GM23338 (cell line): ENCODE results near the gene TNFRSF6B. TPM values are rescaled to one million over a fixed set of nuclear protein-coding genes. Genes with fewer than 3 reads are reported as not detected.

Source experiments
- ATAC-seq: fragments of 200-7000 bp; cut with Tn5 transposase; 3 replicates; pipeline ENCODE4 v1.9.1; 2020
- DNase-seq: peaks from one replicate; pipeline ENCODE4 v3.0.0-alpha.2; 2015; ENCODE audit warnings: low spot score
- H2AFZ ChIP-seq: fragments of 200-600 bp; sonication (generic); 2 replicates; pipeline ENCODE4 v1.8.0; 2016; ENCODE audit warnings: antibody characterized with exemption, mild to moderate bottlenecking, moderate library complexity
- H3F3A ChIP-seq: fragments of 200-600 bp; sonication (generic); replicated peaks from 2 replicates; pipeline ENCODE4 v1.8.0; 2017; ENCODE audit warnings: antibody characterized with exemption, mixed run types, low read depth
- H3K27ac ChIP-seq: fragments of 200-600 bp; sonication (generic); 2 replicates; pipeline ENCODE4 v1.6.1; 2016; ENCODE audit warnings: low read depth
- H3K27me3 ChIP-seq: fragments of 200-600 bp; sonication (generic); 2 replicates; pipeline ENCODE4 v1.8.0; 2016; ENCODE audit warnings: mild to moderate bottlenecking, mixed run types, moderate library complexity; ENCODE audit not compliant: insufficient read depth
- H3K36me3 ChIP-seq: fragments of 200-600 bp; sonication (generic); 2 replicates; pipeline ENCODE4 v1.8.0; 2016; ENCODE audit warnings: mild to moderate bottlenecking; ENCODE audit not compliant: insufficient read depth
- H3K4me1 ChIP-seq: fragments of 200-600 bp; sonication (generic); 2 replicates; pipeline ENCODE4 v1.8.0; 2016; ENCODE audit warnings: mild to moderate bottlenecking, moderate library complexity; ENCODE audit not compliant: insufficient read depth
- H3K4me2 ChIP-seq: fragments of 200-600 bp; sonication (generic); 2 replicates; pipeline ENCODE4 v1.7.1; 2017; ENCODE audit warnings: mixed run types
- H3K4me3 ChIP-seq: fragments of 200-600 bp; sonication (generic); 2 replicates; pipeline ENCODE4 v1.6.1; 2016; ENCODE audit warnings: mixed run types
- H3K79me2 ChIP-seq: fragments of 200-600 bp; sonication (generic); replicated peaks from 2 replicates; pipeline ENCODE4 v1.8.0; 2017; ENCODE audit warnings: mild to moderate bottlenecking; ENCODE audit not compliant: insufficient read depth
- H3K9me2 ChIP-seq: fragments of 200-600 bp; sonication (generic); 2 replicates; pipeline ENCODE4 v1.8.0; 2017; ENCODE audit not compliant: insufficient read depth
- H4K20me1 ChIP-seq: fragments of 200-600 bp; sonication (generic); replicated peaks from 2 replicates; pipeline ENCODE4 v1.8.0; 2017; ENCODE audit warnings: mild to moderate bottlenecking; ENCODE audit not compliant: insufficient read depth
- H3K27ac Mint-ChIP-seq: 2 replicates; pipeline ENCODE4 v1.8.0; 2020; ENCODE audit warnings: inconsistent platforms, mild to moderate bottlenecking, moderate library complexity, mixed read lengths
- H3K27me3 Mint-ChIP-seq: 3 replicates; pipeline ENCODE4 v1.8.0; 2022; ENCODE audit warnings: low read depth, mild to moderate bottlenecking, moderate library complexity, mixed read lengths, inconsistent platforms; ENCODE audit not compliant: insufficient read depth, poor library complexity
- H3K36me3 Mint-ChIP-seq: 3 replicates; pipeline ENCODE4 v1.8.0; 2021; ENCODE audit warnings: low read depth, mild to moderate bottlenecking, inconsistent platforms, moderate library complexity, mixed read lengths
- H3K4me1 Mint-ChIP-seq: 3 replicates; pipeline ENCODE4 v1.8.0; 2020; ENCODE audit warnings: mild to moderate bottlenecking, inconsistent platforms, mixed read lengths
- H3K4me3 Mint-ChIP-seq: 3 replicates; pipeline ENCODE4 v1.8.0; 2021; ENCODE audit warnings: moderate library complexity, mild to moderate bottlenecking, inconsistent platforms, mixed read lengths
- H3K9me3 Mint-ChIP-seq: 3 replicates; pipeline ENCODE4 v1.8.0; 2020; ENCODE audit warnings: moderate library complexity, mild to moderate bottlenecking, inconsistent platforms, mixed read lengths
- CTCF ChIP-seq, 2 experiments: fragments of 200-600 bp in 1 of 2; sonication (generic) in 1 of 2; conservative IDR thresholded peaks; 2 replicates each; pipeline versions ENCODE4 v1.5.1 to v1.6.1; 2016 to 2017; ENCODE audit warnings: antibody characterized with exemption in 2 of 2, low read depth in 2 of 2, mild to moderate bottlenecking in 2 of 2, moderate library complexity in 1 of 2
- ETS1 ChIP-seq: IDR thresholded peaks from 2 replicates; pipeline ENCODE4 v1.6.1; 2016; ENCODE audit warnings: antibody characterized with exemption
- EZH2 ChIP-seq: fragments of 200-600 bp; sonication (generic); IDR thresholded peaks from one replicate; pipeline ENCODE4 v1.8.0; 2017; ENCODE audit warnings: antibody characterized with exemption, mild to moderate bottlenecking, low read depth; ENCODE audit not compliant: unreplicated experiment
- JUNB ChIP-seq: IDR thresholded peaks from one replicate; pipeline ENCODE4 v1.6.1; 2016; ENCODE audit warnings: antibody characterized with exemption; ENCODE audit not compliant: unreplicated experiment
- NANOG ChIP-seq: IDR thresholded peaks from 2 replicates; pipeline ENCODE4 v1.6.1; 2016; ENCODE audit warnings: antibody characterized with exemption, borderline replicate concordance
- STAT1 ChIP-seq: IDR thresholded peaks from one replicate; pipeline ENCODE4 v1.6.1; 2016; ENCODE audit warnings: antibody characterized with exemption; ENCODE audit not compliant: unreplicated experiment
- ZNF114 ChIP-seq: fragments of 250-450 bp; sonication (Bioruptor Pico); IDR thresholded peaks from 2 replicates; pipeline ENCODE4 v1.5.0; 2020; ENCODE audit warnings: mild to moderate bottlenecking, moderate library complexity
- ZNF331 ChIP-seq: fragments of 250-450 bp; sonication (Bioruptor Pico); IDR thresholded peaks from 2 replicates; pipeline ENCODE4 v1.5.0; 2020; ENCODE audit warnings: low read depth, mild to moderate bottlenecking, moderate library complexity
- ZNF462 ChIP-seq: fragments of 250-450 bp; sonication (Bioruptor Pico); IDR thresholded peaks from 2 replicates; pipeline ENCODE4 v1.5.0; 2020; ENCODE audit warnings: mild to moderate bottlenecking, moderate library complexity
- polyA plus RNA-seq: library from polyadenylated mRNA; unstranded; fragments of >200 nt; fragmentation: Nextera tagmentation; extraction: Ambion mirVana; gene quantifications from 2 replicates; pipeline ENCODE4 v1.2.1, GENCODE V29; 2016
- total RNA-seq: library from RNA; depleted of rRNA; stranded (reverse); fragments of >200 nt; shearing (Covaris generic); gene quantifications from 2 replicates; pipeline ENCODE4 v1.2.3, GENCODE V29; 2014

Gene TNFRSF6B
- total and polyA plus RNA-seq, 2 experiments from 2014 or later = 0.28 TPM; not detected in 1

GRCh38 chr20:63655249-63655648 is 41.2 kb upstream of the TNFRSF6B start (continued):
- TF ChIP-seq CTCF (conservative IDR thresholded peaks at IDR 0.05; ENCODE audit: low read depth in 2 of 2) (no peak), ZNF331 (CRISPR knock-in tag) (no peak), JUNB (no peak), ZNF114 (CRISPR knock-in tag) (no peak), EZH2 (no peak), NANOG (no peak)

GRCh38 chr20:63656451-63656850 is 40.0 kb upstream of the TNFRSF6B start:
- Histone ChIP-seq H3F3A (peaks cover 10% of the 10 kb centered on the region), H3K27me3 (no peaks in the 10 kb centered on the region), H3K4me3 (no peak overlapping the region), H3K79me2 (peaks cover 8% of the 10 kb centered on the region), H3K36me3 (no peaks in the 10 kb centered on the region), H3K4me1 (peaks cover 19% of the 10 kb centered on the region), H3K27ac (no peak overlapping the region), H2AFZ (no peak overlapping the region), H3K9me2 (no peaks in the 10 kb centered on the region), H4K20me1 (no peaks in the 10 kb centered on the region; the same call in 1 of the 2 replicates), H3K4me2 (no peak overlapping the region)
- H3K36me3 Mint-ChIP-seq = peaks cover 14% of the 10 kb centered on the region; the same call in 2 of the 3 replicates
- peaks cover 10% of the 10 kb centered on the region for H3K27me3 Mint-ChIP-seq
- DNase-seq (no peak), ATAC-seq (no peak)
- no peak overlapping the region for H3K4me3 Mint-ChIP-seq
- H3K4me1 Mint-ChIP-seq = peaks cover 35% of the 10 kb centered on the region
- H3K9me3 Mint-ChIP-seq = no peaks in the 10 kb centered on the region
- no peak overlapping the region for H3K27ac Mint-ChIP-seq
- TF ChIP-seq NANOG (no peak), ZNF331 (CRISPR knock-in tag) (no peak), STAT1 (no peak), ETS1 (no peak), EZH2 (no peak), CTCF (conservative IDR thresholded peaks at IDR 0.05; ENCODE audit: low read depth in 2 of 2) (no peak), ZNF462 (CRISPR knock-in tag) (no peak)
